Neutrophil (primary cell): ENCODE measurements around the gene WDHD1.
"Not testable (repeated sequence)": the region's sequence is repeated elsewhere in the genome, so short reads cannot be mapped to it uniquely, and the experiment has no call there.

Source experiments
- H3K27ac ChIP-seq: fragments of 200-600 bp; sonication (generic); 2 replicates; pipeline ENCODE4 v1.5.1; 2016; ENCODE audit warnings: mild to moderate bottlenecking, moderate library complexity
- H3K27me3 ChIP-seq: fragments of 200-600 bp; sonication (generic); 2 replicates; pipeline ENCODE4 v1.6.0; 2016; ENCODE audit warnings: mild to moderate bottlenecking
- H3K36me3 ChIP-seq: fragments of 200-600 bp; sonication (generic); 2 replicates; pipeline ENCODE4 v1.5.1; 2017
- H3K4me1 ChIP-seq, 2 experiments: fragments of 200-600 bp in 1 of 2; sonication (generic) in 1 of 2; 1 replicate in 1 of 2; 2 replicates in 1 of 2; pipeline versions ENCODE4 v1.5.1 to v1.6.1; 2013 to 2016; ENCODE audit warnings: low read depth in 1 of 2, low read length in 1 of 2, mild to moderate bottlenecking in 1 of 2, moderate library complexity in 1 of 2; ENCODE audit not compliant: control insufficient read depth in 1 of 2, insufficient read depth in 1 of 2
- H3K4me3 ChIP-seq, 2 experiments: fragments of 200-600 bp in 1 of 2; sonication (generic) in 1 of 2; 1 replicate in 1 of 2; 2 replicates in 1 of 2; pipeline ENCODE4 v1.5.1; 2013 to 2016; ENCODE audit warnings: low read depth in 1 of 2, low read length in 1 of 2, mild to moderate bottlenecking in 1 of 2, moderate library complexity in 1 of 2
- H3K9me3 ChIP-seq: fragments of 200-600 bp; sonication (generic); 2 replicates; pipeline ENCODE4 v1.5.1; 2016
- CTCF ChIP-seq: fragments of 200-600 bp; sonication (generic); IDR thresholded peaks from 2 replicates; pipeline ENCODE4 v1.5.1; 2016; ENCODE audit warnings: antibody characterized with exemption

The WDHD1 gene

GRCh38 chr14:54902521-54903420 lies 124.1 kb downstream of the WDHD1 start, which contains the start of gene GCH1:
Gene GCH1 (minus strand): TSS chr14:54902826. CDS start chr14:54902663, 163 bp downstream.
- Histone ChIP-seq H3K4me1 (peaks cover 20 to 25% of the 10 kb centered on the region in 2 experiments), H3K9me3 (no peaks in the 10 kb centered on the region), H3K36me3 (no peaks in the 10 kb centered on the region), H3K27ac (peak within 1 kb of the TSS; percentile 80), H3K4me3 (peak within 1 kb of the TSS; percentile 87 to 93), H3K27me3 (peaks cover 6% of the 10 kb centered on the region)
- peak; percentile 32 for TF ChIP-seq CTCF

- Histone ChIP-seq H3K4me1 (peaks cover 20 to 25% of the 10 kb centered on the region in 2 experiments), H3K9me3 (no peaks in the 10 kb centered on the region), H3K27me3 (peaks cover 6% of the 10 kb centered on the region), H3K36me3 (no peaks in the 10 kb centered on the region), H3K4me3 (peak overlapping the region; percentile 87 to 93), H3K27ac (peak overlapping the region; percentile 80)
- peak; percentile 16 for TF ChIP-seq CTCF
Observed at GRCh38 chr14:54902143-54902520, 124.8 kb downstream of the WDHD1 start.

- H3K27ac ChIP-seq, result peak overlapping the region; percentile 80
- peaks cover 6% of the 10 kb centered on the region for H3K27me3 ChIP-seq
- H3K4me3 ChIP-seq, result peak overlapping the region; percentile 87 to 93
- TF ChIP-seq CTCF, result no peak
- peaks cover 20 to 25% of the 10 kb centered on the region in 2 experiments for H3K4me1 ChIP-seq
- no peaks in the 10 kb centered on the region for H3K36me3 ChIP-seq
- H3K9me3 ChIP-seq, result no peaks in the 10 kb centered on the region
Observed at GRCh38 chr14:54901380-54902142, 125.3 kb downstream of the WDHD1 start.

- no peaks in the 10 kb centered on the region for H3K36me3 ChIP-seq
- no peak for TF ChIP-seq CTCF
- H3K27me3 ChIP-seq, result peaks cover 6% of the 10 kb centered on the region
- H3K4me3 ChIP-seq, result no peak overlapping the region
- H3K9me3 ChIP-seq, result no peaks in the 10 kb centered on the region
- H3K4me1 ChIP-seq, result peaks cover 20 to 25% of the 10 kb centered on the region in 2 experiments
- no peak overlapping the region for H3K27ac ChIP-seq
Observed at GRCh38 chr14:54899573-54899972, 127.3 kb downstream of the WDHD1 start.

- H3K4me1 ChIP-seq, result peaks cover 15 to 19% of the 10 kb centered on the region in 2 experiments
- not testable (repeated sequence) for H3K9me3 ChIP-seq, H3K36me3 ChIP-seq, H3K27me3 ChIP-seq, H3K4me3 ChIP-seq, H3K27ac ChIP-seq
Observed at GRCh38 chr14:54897809-54898555, 128.9 kb downstream of the WDHD1 start.
